HG03103 (cell line): ENCODE measurements around the gene NCOR1.
"Not testable (repeated sequence)": the region's sequence is repeated elsewhere in the genome, so short reads cannot be mapped to it uniquely, and the experiment has no call there.

ENCODE experiments used
- ATAC-seq: cut with Tn5 transposase; IDR thresholded peaks from one replicate; pipeline ENCODE4 v1.9.1; 2021; ENCODE audit warnings: low read depth; ENCODE audit not compliant: unreplicated experiment

The NCOR1 gene

GRCh38 chr17:16215273-16215964, at the start of gene NCOR1:
NCOR1 (minus strand) TSS chr17:16215534; CDS start chr17:16194569, 20,965 bp downstream.
- peak; percentile 65 for ATAC-seq

GRCh38 chr17:16262201-16262600, 46.9 kb upstream of the NCOR1 start:
- ATAC-seq = no peak

GRCh38 chr17:16261049-16261448, 45.7 kb upstream of the NCOR1 start:
- ATAC-seq = no peak

- ATAC-seq = no peak
Measured at GRCh38 chr17:16259926-16260325, 44.6 kb upstream of the NCOR1 start.

GRCh38 chr17:16258901-16259300, 43.6 kb upstream of the NCOR1 start:
- no peak for ATAC-seq

GRCh38 chr17:16255481-16255921, 40.2 kb upstream of the NCOR1 start:
- ATAC-seq = no peak

- ATAC-seq = no peak
Measured at GRCh38 chr17:16254773-16255400, 39.6 kb upstream of the NCOR1 start.

- ATAC-seq = no peak
Measured at GRCh38 chr17:16251556-16251955, 36.2 kb upstream of the NCOR1 start.

GRCh38 chr17:16251043-16251442, 35.7 kb upstream of the NCOR1 start:
- no peak for ATAC-seq

GRCh38 chr17:16250635-16251034, 35.3 kb upstream of the NCOR1 start:
- ATAC-seq = no peak

GRCh38 chr17:16247586-16247984, 32.3 kb upstream of the NCOR1 start:
- ATAC-seq = no peak

GRCh38 chr17:16243801-16244567, 28.6 kb upstream of the NCOR1 start:
- no peak for ATAC-seq

- no peak for ATAC-seq
Measured at GRCh38 chr17:16243385-16243784, 28.1 kb upstream of the NCOR1 start.

- ATAC-seq = no peak
Measured at GRCh38 chr17:16241906-16242399, 26.6 kb upstream of the NCOR1 start.

- no peak for ATAC-seq
Measured at GRCh38 chr17:16239931-16240330, 24.6 kb upstream of the NCOR1 start.

GRCh38 chr17:16232391-16232790, 17.1 kb upstream of the NCOR1 start:
- no peak for ATAC-seq

- ATAC-seq = not testable (repeated sequence)
Measured at GRCh38 chr17:16229912-16230561, 14.7 kb upstream of the NCOR1 start.

GRCh38 chr17:16222406-16222805, 7.1 kb upstream of the NCOR1 start:
- ATAC-seq = no peak

- no peak for ATAC-seq
Measured at GRCh38 chr17:16217002-16217635, 1.8 kb upstream of the NCOR1 start, which contains the start of gene PIGL. PIGL (plus strand) TSS chr17:16217210; CDS start chr17:16217227, 17 bp downstream.

GRCh38 chr17:16216341-16217001, 1.1 kb upstream of the NCOR1 start:
- not testable (repeated sequence) for ATAC-seq
